GM18907 (cell line): ENCODE measurements around the gene TRAF1.
A peak's percentile ranks its signal among the peaks of the same experiment; 100 is the strongest.
"Not testable (repeated sequence)": the region's sequence is repeated elsewhere in the genome, so short reads cannot be mapped to it uniquely, and the experiment has no call there.

Experiments used
- ATAC-seq: cut with Tn5 transposase; IDR thresholded peaks from one replicate; pipeline ENCODE4 v1.9.1; 2021; ENCODE audit warnings: mild to moderate bottlenecking, moderate library complexity; ENCODE audit not compliant: unreplicated experiment

The TRAF1 gene, protein sequence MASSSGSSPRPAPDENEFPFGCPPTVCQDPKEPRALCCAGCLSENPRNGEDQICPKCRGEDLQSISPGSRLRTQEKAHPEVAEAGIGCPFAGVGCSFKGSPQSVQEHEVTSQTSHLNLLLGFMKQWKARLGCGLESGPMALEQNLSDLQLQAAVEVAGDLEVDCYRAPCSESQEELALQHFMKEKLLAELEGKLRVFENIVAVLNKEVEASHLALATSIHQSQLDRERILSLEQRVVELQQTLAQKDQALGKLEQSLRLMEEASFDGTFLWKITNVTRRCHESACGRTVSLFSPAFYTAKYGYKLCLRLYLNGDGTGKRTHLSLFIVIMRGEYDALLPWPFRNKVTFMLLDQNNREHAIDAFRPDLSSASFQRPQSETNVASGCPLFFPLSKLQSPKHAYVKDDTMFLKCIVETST

DNA sequence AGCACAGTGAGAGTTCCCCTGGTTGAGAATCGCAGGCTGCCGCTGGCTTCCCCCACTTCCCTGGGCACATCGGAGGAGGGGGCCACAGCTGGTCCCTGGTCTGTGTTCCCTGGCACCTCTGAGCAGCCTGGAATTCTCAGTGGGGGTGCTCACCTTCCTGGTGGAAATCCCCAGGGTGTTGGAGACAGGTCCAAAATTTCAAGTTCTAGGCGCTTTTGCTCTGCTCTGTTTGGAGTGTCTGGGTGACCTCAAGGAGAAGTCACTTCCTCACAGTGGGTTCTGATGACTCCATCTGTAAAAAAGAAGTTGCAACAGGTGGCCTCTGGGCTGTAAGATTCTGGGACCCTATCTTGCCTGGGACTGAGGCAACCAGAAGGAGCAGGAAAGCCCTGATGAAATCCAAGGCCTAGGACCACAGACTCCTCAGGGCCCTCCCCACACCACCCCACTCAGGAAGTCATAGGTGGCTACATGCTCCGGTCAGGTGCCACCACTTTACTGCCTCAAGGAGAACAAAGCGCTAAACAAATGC, at the start of gene TRAF1:
Gene TRAF1, minus strand, starts transcription at position 400 of the 532 bp plus-strand sequence. CDS start 721 bp downstream, outside the sequence.
- peak; percentile 33 for ATAC-seq

GRCh38 chr9:120974921-120975320, 48.3 kb upstream of the TRAF1 start:
- ATAC-seq: no peak

DNA sequence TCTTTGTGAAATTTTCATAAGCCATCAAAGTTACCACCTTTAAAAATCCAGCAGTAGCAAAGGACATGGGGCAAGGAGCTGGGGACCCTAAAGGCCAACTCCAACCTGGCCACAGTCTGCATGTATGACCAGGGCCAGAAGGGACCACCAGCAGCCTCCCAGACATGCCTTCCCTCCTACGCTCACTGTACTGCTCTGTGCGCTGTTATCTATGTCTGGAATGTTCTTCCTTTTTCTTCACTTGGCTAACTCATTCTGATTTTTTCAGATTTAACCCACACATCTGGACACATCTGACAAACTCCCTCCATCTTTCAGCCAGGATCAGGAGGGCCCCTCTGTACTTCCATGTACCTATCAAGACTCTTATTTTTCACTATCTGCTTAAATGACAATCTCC, 47.6 kb upstream of the TRAF1 start:
- ATAC-seq: no peak

GRCh38 chr9:120971938-120972337, 45.3 kb upstream of the TRAF1 start:
- no peak for ATAC-seq

GRCh38 chr9:120971471-120971870, 44.9 kb upstream of the TRAF1 start:
- not testable (repeated sequence) for ATAC-seq

GRCh38 chr9:120970244-120970643, 43.6 kb upstream of the TRAF1 start:
- ATAC-seq: no peak

GRCh38 chr9:120966013-120966369, 39.4 kb upstream of the TRAF1 start:
- no peak for ATAC-seq

DNA sequence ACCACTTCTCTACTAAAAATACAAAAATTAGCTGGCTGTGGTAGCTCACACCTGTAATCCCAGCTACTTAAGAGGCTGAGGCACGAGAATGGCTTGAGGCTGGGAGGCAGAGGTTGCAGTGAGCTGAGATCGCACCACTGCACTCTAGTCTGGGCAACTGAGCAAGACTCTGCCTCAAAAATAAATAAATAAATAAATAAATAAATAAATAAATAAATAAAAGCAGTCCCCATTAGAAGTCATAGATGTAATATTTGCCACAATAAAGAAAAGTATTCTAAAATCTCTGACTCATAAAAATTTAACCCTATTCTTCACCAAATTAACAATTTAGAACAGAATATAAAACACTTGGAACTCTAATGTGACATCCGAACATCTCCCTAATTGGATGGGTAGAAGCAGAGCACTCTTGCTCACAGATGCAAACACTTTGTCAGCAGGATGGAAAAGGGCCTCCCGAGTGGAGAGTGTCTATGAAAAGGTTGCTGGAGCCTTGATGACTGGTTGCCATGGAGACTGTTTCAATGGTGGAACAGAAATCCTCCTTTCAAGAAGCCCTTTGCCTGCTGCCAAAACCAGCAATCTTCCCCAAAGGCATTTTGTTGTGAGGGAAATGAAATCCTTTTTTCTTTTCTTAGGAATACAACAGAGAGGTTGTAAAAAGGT, 38.9 kb upstream of the TRAF1 start:
- no peak for ATAC-seq

- no peak for ATAC-seq
Observed at GRCh38 chr9:120961936-120962335, 35.3 kb upstream of the TRAF1 start.

- no peak for ATAC-seq
Observed at GRCh38 chr9:120960001-120960400, 33.4 kb upstream of the TRAF1 start.

GRCh38 chr9:120956862-120957261, 30.3 kb upstream of the TRAF1 start:
- no peak for ATAC-seq

- no peak for ATAC-seq
Observed at GRCh38 chr9:120951960-120952618, 25.5 kb upstream of the TRAF1 start.

DNA sequence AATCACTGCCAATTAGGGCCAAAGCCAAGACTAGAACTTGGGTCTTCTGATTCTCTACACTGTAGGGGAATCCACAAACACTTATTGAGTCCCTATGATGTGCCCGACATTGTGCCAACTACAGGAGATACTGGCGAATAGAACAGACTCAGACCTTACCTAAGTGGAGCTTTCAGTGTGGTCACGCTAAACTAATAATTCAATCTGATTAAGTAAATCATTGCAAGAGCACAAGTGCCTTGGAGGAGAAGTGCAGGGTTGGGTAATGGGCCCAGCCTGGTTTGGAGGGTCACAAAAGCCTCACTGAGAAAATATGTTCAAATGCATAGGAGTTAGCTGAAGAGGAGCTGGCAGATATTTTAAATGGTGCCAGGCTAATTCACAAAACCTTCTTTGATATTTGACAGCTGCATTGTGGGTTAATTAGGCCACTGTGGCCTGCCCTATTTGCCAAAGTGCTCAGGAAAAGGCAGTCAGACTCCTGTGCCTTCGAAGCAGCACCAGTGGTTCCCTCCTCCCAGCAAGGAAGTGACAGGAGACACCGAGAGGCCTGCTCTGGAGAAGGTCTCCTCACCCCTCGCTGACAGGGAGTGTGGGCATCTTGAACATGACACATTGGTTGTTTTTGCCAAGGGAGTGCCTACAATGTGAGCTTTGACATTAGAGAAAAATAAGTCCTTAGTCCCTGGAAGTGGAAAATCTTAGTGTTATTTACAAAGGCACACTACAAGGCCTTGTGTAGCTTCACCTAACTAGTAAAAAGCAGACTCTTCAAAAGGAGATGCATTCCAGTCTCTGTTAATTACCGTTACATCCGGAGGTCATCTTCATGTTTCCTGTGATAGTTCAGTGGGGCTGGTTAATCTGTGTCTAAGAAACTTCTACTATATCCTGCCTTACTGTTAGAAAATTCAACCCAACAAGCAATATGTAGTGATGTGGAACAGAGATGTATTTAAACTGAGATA, 24.1 kb upstream of the TRAF1 start:
- ATAC-seq: peak; percentile 50

GRCh38 chr9:120949290-120949689, 22.7 kb upstream of the TRAF1 start:
- ATAC-seq: no peak

- ATAC-seq: no peak
Observed at GRCh38 chr9:120948824-120949223, 22.2 kb upstream of the TRAF1 start.

GRCh38 chr9:120947222-120947621, 20.6 kb upstream of the TRAF1 start:
- ATAC-seq: no peak

- no peak for ATAC-seq
Observed at GRCh38 chr9:120946259-120946658, 19.7 kb upstream of the TRAF1 start.

- no peak for ATAC-seq
Observed at GRCh38 chr9:120944948-120945347, 18.4 kb upstream of the TRAF1 start.

DNA sequence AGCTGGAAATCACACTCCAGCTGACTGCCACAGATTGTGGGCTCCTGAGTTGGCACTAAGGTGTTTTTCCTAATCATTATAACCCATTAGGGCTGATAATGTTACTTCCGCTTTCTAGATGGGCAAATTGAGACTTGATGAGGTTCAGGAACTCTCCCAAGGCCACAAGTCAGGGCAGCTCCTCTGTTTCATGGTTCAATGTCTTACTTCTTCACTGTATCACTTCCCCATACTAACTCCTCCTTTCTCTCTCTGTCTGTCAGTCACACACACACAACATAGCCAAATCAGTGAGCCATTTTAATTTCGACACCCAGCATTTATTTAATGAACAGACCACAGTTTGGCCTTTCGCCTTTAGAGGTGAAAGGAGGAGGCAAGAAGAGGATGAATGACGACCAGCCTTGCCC, 17.8 kb upstream of the TRAF1 start:
- ATAC-seq: peak; percentile 98
